Measurements from ENCODE around the gene TNFRSF13B. TPM values are rescaled to one million over a fixed set of nuclear protein-coding genes. Genes with fewer than 3 reads are reported as not detected.

TNFRSF13B gene
- total RNA-seq, 1 donor from 2014 or later: not detected

- DNase-seq (ENCODE audit: low spot score in 2 of 2) (no peak), FAIRE-seq (no peak)
These were observed 30.6 kb downstream of the TNFRSF13B start for GRCh38 chr17:16941072-16942036.

- DNase-seq (ENCODE audit: low spot score in 2 of 2) (no peak), FAIRE-seq (no peak)
These were observed 31.6 kb downstream of the TNFRSF13B start for GRCh38 chr17:16940116-16940881.

GRCh38 chr17:16939606-16940115 lies 32.3 kb downstream of the TNFRSF13B start:
- FAIRE-seq: no peak
- DNase-seq (ENCODE audit: low spot score in 2 of 2): no peak

GRCh38 chr17:16939208-16939576 lies 32.7 kb downstream of the TNFRSF13B start:
- DNase-seq (ENCODE audit: low spot score in 2 of 2) (no peak), FAIRE-seq (no peak)

GRCh38 chr17:16938496-16939207 lies 33.3 kb downstream of the TNFRSF13B start:
- DNase-seq (ENCODE audit: low spot score in 2 of 2): no peak
- FAIRE-seq: no peak

- DNase-seq (ENCODE audit: low spot score in 2 of 2) (no peak), FAIRE-seq (no peak)
These were observed 33.9 kb downstream of the TNFRSF13B start for GRCh38 chr17:16938031-16938430.

- DNase-seq (ENCODE audit: low spot score in 2 of 2): no peak
- no peak for FAIRE-seq
These were observed 34.5 kb downstream of the TNFRSF13B start for GRCh38 chr17:16937431-16937830.

- FAIRE-seq (no peak), DNase-seq (ENCODE audit: low spot score in 2 of 2) (no peak)
These were observed 35.2 kb downstream of the TNFRSF13B start for GRCh38 chr17:16936536-16937310.

GRCh38 chr17:16935786-16936185 lies 36.1 kb downstream of the TNFRSF13B start:
- no peak for FAIRE-seq
- DNase-seq (ENCODE audit: low spot score in 2 of 2): no peak

GRCh38 chr17:16935241-16935663 lies 36.7 kb downstream of the TNFRSF13B start:
- no peak for FAIRE-seq
- no peak for DNase-seq (ENCODE audit: low spot score in 2 of 2)

- DNase-seq (ENCODE audit: low spot score in 2 of 2) (no peak), FAIRE-seq (no peak)
These were observed 37.1 kb downstream of the TNFRSF13B start for GRCh38 chr17:16934836-16935235.

GRCh38 chr17:16934133-16934795 lies 37.7 kb downstream of the TNFRSF13B start:
- FAIRE-seq (no peak), DNase-seq (ENCODE audit: low spot score in 2 of 2) (no peak)

GRCh38 chr17:16933317-16934132 lies 38.4 kb downstream of the TNFRSF13B start:
- no peak for DNase-seq (ENCODE audit: low spot score in 2 of 2)

GRCh38 chr17:16932611-16933010 lies 39.3 kb downstream of the TNFRSF13B start:
- no peak for FAIRE-seq
- DNase-seq (ENCODE audit: low spot score in 2 of 2): no peak

More at GRCh38 chr17:16933317-16934132, 38.4 kb downstream of the TNFRSF13B start:
- FAIRE-seq: no peak

- DNase-seq (ENCODE audit: low spot score in 2 of 2) (no peak), FAIRE-seq (no peak)
These were observed 39.8 kb downstream of the TNFRSF13B start for GRCh38 chr17:16932156-16932555.

- FAIRE-seq: no peak
These were observed 40.4 kb downstream of the TNFRSF13B start for GRCh38 chr17:16931318-16932060.

GRCh38 chr17:16930571-16931317 lies 41.2 kb downstream of the TNFRSF13B start:
- no peak for FAIRE-seq

More at GRCh38 chr17:16931318-16932060, 40.4 kb downstream of the TNFRSF13B start:
- no peak for DNase-seq (ENCODE audit: low spot score in 2 of 2)

More at GRCh38 chr17:16930571-16931317, 41.2 kb downstream of the TNFRSF13B start:
- DNase-seq (ENCODE audit: low spot score in 2 of 2): no peak
